ENCODE data around the gene BCAS3.

- TF ChIP-seq CTCF (IDR thresholded peaks at IDR 0.05) (no peak), EZH2 (IDR thresholded peaks at IDR 0.05; ENCODE audit: borderline replicate concordance, insufficient read depth, low read depth, low read length, poor library complexity, severe bottlenecking) (no peak)
Observed at GRCh38 chr17:60817192-60817591, 139.5 kb downstream of the BCAS3 start.
